IPS DF 6.9 (cell line): ENCODE data around the gene FATE1.

Experiments
- DNase-seq: peaks from one replicate; pipeline ENCODE4 v3.0.0-alpha.2; 2013; ENCODE audit warnings: low read depth, low spot score
- H3K27ac ChIP-seq: one replicate; pipeline ENCODE4 v1.5.1; 2013; ENCODE audit warnings: low read length, control low read depth
- H3K27me3 ChIP-seq: 2 replicates; pipeline ENCODE4 v1.6.1; 2013; ENCODE audit warnings: mild to moderate bottlenecking, low read length; ENCODE audit not compliant: control insufficient read depth, insufficient read depth
- H3K36me3 ChIP-seq: 2 replicates; pipeline ENCODE4 v1.6.1; 2013; ENCODE audit warnings: low read length; ENCODE audit not compliant: control insufficient read depth, insufficient read depth
- H3K4me1 ChIP-seq: 2 replicates; pipeline ENCODE4 v1.6.1; 2013; ENCODE audit warnings: low read length; ENCODE audit not compliant: control insufficient read depth, insufficient read depth
- H3K4me3 ChIP-seq: 2 replicates; pipeline ENCODE4 v1.5.1; 2013; ENCODE audit warnings: mild to moderate bottlenecking, low read length
- H3K9me3 ChIP-seq: 2 replicates; pipeline ENCODE4 v1.6.1; 2013; ENCODE audit warnings: low read length, inconsistent platforms; ENCODE audit not compliant: control insufficient read depth, insufficient read depth
- WGBS: extraction: QIAGEN DNeasy Blood & Tissue Kit; methylation state at CpG from one replicate; pipeline ENCODE4 v1.1.7; 2013; ENCODE audit warnings: mixed read lengths, missing lambda C conversion rate; ENCODE audit not compliant: insufficient read length, insufficient coverage; 5-methylcytosine and 5-hydroxymethylcytosine counted together

FATE1 gene

GRCh38 chrX:151754641-151755215 is 38.9 kb downstream of the FATE1 start:
- no CpG with 5 or more reads among the region's 11 CpGs for WGBS
- H3K27me3 ChIP-seq, result no peaks in the 10 kb centered on the region
- H3K36me3 ChIP-seq, result no peaks in the 10 kb centered on the region
- no peak overlapping the region for H3K27ac ChIP-seq
- DNase-seq, result no peak
- no peak overlapping the region for H3K4me3 ChIP-seq
- H3K9me3 ChIP-seq, result no peaks in the 10 kb centered on the region
- peaks cover 3% of the 10 kb centered on the region; the same call in 1 of the 2 replicates for H3K4me1 ChIP-seq

- Histone ChIP-seq H3K9me3 (no peaks in the 10 kb centered on the region), H3K4me1 (no peaks in the 10 kb centered on the region), H3K27me3 (no peaks in the 10 kb centered on the region), H3K27ac (no peak overlapping the region), H3K4me3 (no peak overlapping the region), H3K36me3 (no peaks in the 10 kb centered on the region)
- no peak for DNase-seq
- no CpG with 5 or more reads among the region's 11 CpGs for WGBS
Observed at GRCh38 chrX:151759041-151759708, 43.3 kb downstream of the FATE1 start.

- no peak overlapping the region for H3K27ac ChIP-seq
- H3K9me3 ChIP-seq, result no peaks in the 10 kb centered on the region
- no peak overlapping the region for H3K4me3 ChIP-seq
- WGBS, result no CpG with 5 or more reads among the region's 2 CpGs
- H3K4me1 ChIP-seq, result no peaks in the 10 kb centered on the region
- H3K36me3 ChIP-seq, result no peaks in the 10 kb centered on the region
- DNase-seq, result no peak
- no peaks in the 10 kb centered on the region for H3K27me3 ChIP-seq
Observed at GRCh38 chrX:151762802-151763201, 47.0 kb downstream of the FATE1 start.

- H3K36me3 ChIP-seq, result no peaks in the 10 kb centered on the region
- WGBS, result no CpG with 5 or more reads among the region's 8 CpGs
- H3K9me3 ChIP-seq, result no peaks in the 10 kb centered on the region
- H3K27me3 ChIP-seq, result no peaks in the 10 kb centered on the region
- H3K27ac ChIP-seq, result no peak overlapping the region
- DNase-seq, result no peak
- H3K4me1 ChIP-seq, result no peaks in the 10 kb centered on the region
- H3K4me3 ChIP-seq, result no peak overlapping the region
Observed at GRCh38 chrX:151763711-151764110, 47.9 kb downstream of the FATE1 start.

DNA sequence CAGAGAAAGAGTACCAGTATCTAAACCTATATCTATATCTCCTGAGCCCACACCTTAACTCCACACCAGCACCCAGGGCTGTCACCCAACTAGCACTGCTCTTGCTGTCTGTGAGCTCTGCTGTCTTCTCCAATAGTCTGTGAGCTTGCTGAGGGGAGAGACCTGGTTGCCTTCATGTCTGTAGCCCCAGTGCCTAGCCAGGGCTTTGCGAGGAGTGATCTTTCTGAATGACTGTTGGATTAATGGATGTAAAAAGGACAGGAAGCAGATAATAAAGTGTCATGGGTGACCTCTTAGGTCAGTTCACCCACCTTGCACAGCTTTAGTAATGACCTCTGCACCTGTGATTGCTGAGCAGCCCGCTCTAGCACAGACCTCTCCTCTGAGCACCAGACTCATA is 49.2 kb downstream of the FATE1 start:
- no peak for DNase-seq
- Histone ChIP-seq H3K27ac (no peak overlapping the region), H3K27me3 (no peaks in the 10 kb centered on the region), H3K9me3 (no peaks in the 10 kb centered on the region), H3K4me3 (no peak overlapping the region), H3K36me3 (no peaks in the 10 kb centered on the region), H3K4me1 (no peaks in the 10 kb centered on the region)
- WGBS, result no CpG with 5 or more reads among the region's 2 CpGs

DNA sequence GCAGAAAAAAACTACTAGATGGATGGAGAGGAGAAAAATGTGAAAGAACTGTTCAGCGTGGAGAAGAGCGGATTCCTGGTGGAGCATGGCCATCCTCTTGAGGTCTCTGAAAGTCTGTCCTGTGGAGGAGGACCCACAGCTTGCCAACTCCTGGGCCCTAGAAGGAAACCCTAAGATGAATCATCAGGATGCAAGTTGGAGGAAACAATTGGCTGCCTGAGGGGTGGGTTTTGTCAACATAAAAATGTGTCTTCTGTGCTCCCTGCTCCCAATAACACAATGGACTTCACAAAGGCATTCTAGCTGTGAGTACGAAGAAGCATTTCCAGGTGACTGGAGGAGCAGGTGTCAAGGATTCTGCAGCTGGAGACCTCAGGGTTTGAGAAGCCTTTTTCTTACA is 55.9 kb downstream of the FATE1 start:
- H3K4me1 ChIP-seq, result no peaks in the 10 kb centered on the region; the same call in 1 of the 2 replicates
- no peaks in the 10 kb centered on the region for H3K27me3 ChIP-seq
- no peak for DNase-seq
- H3K9me3 ChIP-seq, result no peaks in the 10 kb centered on the region
- WGBS, result no CpG with 5 or more reads among the region's 3 CpGs
- H3K36me3 ChIP-seq, result no peaks in the 10 kb centered on the region
- no peak overlapping the region for H3K27ac ChIP-seq
- no peak overlapping the region for H3K4me3 ChIP-seq
